ENCODE data around the gene PTRH2.

Gene PTRH2

GRCh38 chr17:59743842-59744241 is 36.6 kb upstream of the PTRH2 start:
- Histone ChIP-seq H2BK15ac (replicated peaks; ENCODE audit: low read depth) (no peak overlapping the region), H2AK5ac (ENCODE audit: low read length) (no peak overlapping the region), H4K5ac (ENCODE audit: low read length) (no peak overlapping the region), H2BK5ac (ENCODE audit: low read length) (no peak overlapping the region), H3K4me2 (ENCODE audit: low read length) (no peak overlapping the region), H3K36me3 (ENCODE audit: control insufficient read depth, insufficient read depth, low read length) (no peaks in the 10 kb centered on the region), H3K56ac (ENCODE audit: low read length) (no peak overlapping the region), H3K79me1 (ENCODE audit: low read length) (no peaks in the 10 kb centered on the region), H3K23ac (ENCODE audit: low read length) (no peak overlapping the region), H3K4ac (ENCODE audit: low read depth, low read length) (no peak overlapping the region), H2BK120ac (ENCODE audit: low read depth, low read length) (no peak overlapping the region), H3K18ac (ENCODE audit: low read length) (no peak overlapping the region), H3K27ac (ENCODE audit: low read depth, low read length) (no peak overlapping the region), H3K4me3 (ENCODE audit: low read length) (no peak overlapping the region), H3K9ac (ENCODE audit: low read length) (no peak overlapping the region), H4K8ac (ENCODE audit: low read depth, low read length) (no peak overlapping the region), H3K79me2 (ENCODE audit: control insufficient read depth, insufficient read depth, low read length) (no peaks in the 10 kb centered on the region), H3K4me1 (ENCODE audit: control insufficient read depth, low read depth, low read length) (no peaks in the 10 kb centered on the region), H3K27me3 (ENCODE audit: insufficient read depth, low read length, poor library complexity) (no peaks in the 10 kb centered on the region)
- DNase-seq: no peak
- WGBS (ENCODE audit: extremely low coverage, insufficient coverage, low lambda C conversion rate): no CpG with 5 or more reads among the region's 4 CpGs

GRCh38 chr17:59737324-59737723 is 30.1 kb upstream of the PTRH2 start:
- no peaks in the 10 kb centered on the region for H3K36me3 ChIP-seq (ENCODE audit: control insufficient read depth, insufficient read depth, low read length)
- H3K4ac ChIP-seq (ENCODE audit: low read depth, low read length): no peak overlapping the region
- no peak overlapping the region for H3K23ac ChIP-seq (ENCODE audit: low read length)
- H3K27me3 ChIP-seq (ENCODE audit: insufficient read depth, low read length, poor library complexity): no peaks in the 10 kb centered on the region
- H3K9ac ChIP-seq (ENCODE audit: low read length): no peak overlapping the region
- H2BK15ac ChIP-seq (replicated peaks; ENCODE audit: low read depth): no peak overlapping the region
- no peak overlapping the region for H3K4me2 ChIP-seq (ENCODE audit: low read length)
- H3K18ac ChIP-seq (ENCODE audit: low read length): no peak overlapping the region
- no peaks in the 10 kb centered on the region for H3K79me2 ChIP-seq (ENCODE audit: control insufficient read depth, insufficient read depth, low read length)
- DNase-seq: no peak
- H4K8ac ChIP-seq (ENCODE audit: low read depth, low read length): no peak overlapping the region
- no peak overlapping the region for H3K56ac ChIP-seq (ENCODE audit: low read length)
- no peak overlapping the region for H2AK5ac ChIP-seq (ENCODE audit: low read length)
- no peak overlapping the region for H4K5ac ChIP-seq (ENCODE audit: low read length)
- H2BK120ac ChIP-seq (ENCODE audit: low read depth, low read length): no peak overlapping the region
- H3K27ac ChIP-seq (ENCODE audit: low read depth, low read length): no peak overlapping the region
- no peaks in the 10 kb centered on the region for H3K4me1 ChIP-seq (ENCODE audit: control insufficient read depth, low read depth, low read length)
- H2BK5ac ChIP-seq (ENCODE audit: low read length): no peak overlapping the region
- H3K79me1 ChIP-seq (ENCODE audit: low read length): no peaks in the 10 kb centered on the region
- no peak overlapping the region for H3K4me3 ChIP-seq (ENCODE audit: low read length)
- no CpG with 5 or more reads among the region's 3 CpGs for WGBS (ENCODE audit: extremely low coverage, insufficient coverage, low lambda C conversion rate)

GRCh38 chr17:59734226-59734625 is 27.0 kb upstream of the PTRH2 start:
- no peaks in the 10 kb centered on the region for H3K4me1 ChIP-seq (ENCODE audit: control insufficient read depth, low read depth, low read length)
- no peak overlapping the region for H2AK5ac ChIP-seq (ENCODE audit: low read length)
- DNase-seq: no peak
- no peaks in the 10 kb centered on the region for H3K36me3 ChIP-seq (ENCODE audit: control insufficient read depth, insufficient read depth, low read length)
- no peak overlapping the region for H4K8ac ChIP-seq (ENCODE audit: low read depth, low read length)
- no peak overlapping the region for H3K18ac ChIP-seq (ENCODE audit: low read length)
- no peak overlapping the region for H3K4me3 ChIP-seq (ENCODE audit: low read length)
- no peaks in the 10 kb centered on the region for H3K27me3 ChIP-seq (ENCODE audit: insufficient read depth, low read length, poor library complexity)
- no CpG with 5 or more reads among the region's 5 CpGs for WGBS (ENCODE audit: extremely low coverage, insufficient coverage, low lambda C conversion rate)
- H3K9ac ChIP-seq (ENCODE audit: low read length): no peak overlapping the region
- H3K56ac ChIP-seq (ENCODE audit: low read length): no peak overlapping the region
- no peak overlapping the region for H4K5ac ChIP-seq (ENCODE audit: low read length)
- no peak overlapping the region for H3K4me2 ChIP-seq (ENCODE audit: low read length)
- no peak overlapping the region for H3K4ac ChIP-seq (ENCODE audit: low read depth, low read length)
- H3K79me1 ChIP-seq (ENCODE audit: low read length): peaks cover 2% of the 10 kb centered on the region
- H3K27ac ChIP-seq (ENCODE audit: low read depth, low read length): no peak overlapping the region
- no peak overlapping the region for H2BK15ac ChIP-seq (replicated peaks; ENCODE audit: low read depth)
- no peak overlapping the region for H3K23ac ChIP-seq (ENCODE audit: low read length)
- no peak overlapping the region for H2BK120ac ChIP-seq (ENCODE audit: low read depth, low read length)
- H3K79me2 ChIP-seq (ENCODE audit: control insufficient read depth, insufficient read depth, low read length): no peaks in the 10 kb centered on the region
- H2BK5ac ChIP-seq (ENCODE audit: low read length): no peak overlapping the region

- Histone ChIP-seq H3K4me1 (ENCODE audit: control insufficient read depth, low read depth, low read length) (no peaks in the 10 kb centered on the region), H3K9ac (ENCODE audit: low read length) (no peak overlapping the region), H2BK5ac (ENCODE audit: low read length) (no peak overlapping the region), H3K27ac (ENCODE audit: low read depth, low read length) (no peak overlapping the region), H3K18ac (ENCODE audit: low read length) (no peak overlapping the region), H3K23ac (ENCODE audit: low read length) (no peak overlapping the region), H2BK120ac (ENCODE audit: low read depth, low read length) (no peak overlapping the region), H3K36me3 (ENCODE audit: control insufficient read depth, insufficient read depth, low read length) (no peaks in the 10 kb centered on the region), H4K8ac (ENCODE audit: low read depth, low read length) (no peak overlapping the region), H3K4ac (ENCODE audit: low read depth, low read length) (no peak overlapping the region), H3K4me3 (ENCODE audit: low read length) (no peak overlapping the region), H3K79me2 (ENCODE audit: control insufficient read depth, insufficient read depth, low read length) (no peaks in the 10 kb centered on the region), H2BK15ac (replicated peaks; ENCODE audit: low read depth) (no peak overlapping the region), H3K79me1 (ENCODE audit: low read length) (peaks cover 2% of the 10 kb centered on the region), H3K4me2 (ENCODE audit: low read length) (no peak overlapping the region), H3K56ac (ENCODE audit: low read length) (no peak overlapping the region), H3K27me3 (ENCODE audit: insufficient read depth, low read length, poor library complexity) (no peaks in the 10 kb centered on the region), H2AK5ac (ENCODE audit: low read length) (no peak overlapping the region), H4K5ac (ENCODE audit: low read length) (no peak overlapping the region)
- WGBS (ENCODE audit: extremely low coverage, insufficient coverage, low lambda C conversion rate): no CpG with 5 or more reads among the region's 2 CpGs
- DNase-seq: no peak
Measured at GRCh38 chr17:59733697-59734096, 26.5 kb upstream of the PTRH2 start.

GRCh38 chr17:59730268-59730834 is 23.1 kb upstream of the PTRH2 start:
- H2BK15ac ChIP-seq (replicated peaks; ENCODE audit: low read depth): no peak overlapping the region
- H3K79me2 ChIP-seq (ENCODE audit: control insufficient read depth, insufficient read depth, low read length): no peaks in the 10 kb centered on the region
- no peak overlapping the region for H3K4me3 ChIP-seq (ENCODE audit: low read length)
- no peak overlapping the region for H3K23ac ChIP-seq (ENCODE audit: low read length)
- H4K5ac ChIP-seq (ENCODE audit: low read length): no peak overlapping the region
- no peak overlapping the region for H3K4me2 ChIP-seq (ENCODE audit: low read length)
- DNase-seq: no peak
- H3K36me3 ChIP-seq (ENCODE audit: control insufficient read depth, insufficient read depth, low read length): no peaks in the 10 kb centered on the region
- H2BK120ac ChIP-seq (ENCODE audit: low read depth, low read length): no peak overlapping the region
- H3K4ac ChIP-seq (ENCODE audit: low read depth, low read length): no peak overlapping the region
- no peaks in the 10 kb centered on the region for H3K4me1 ChIP-seq (ENCODE audit: control insufficient read depth, low read depth, low read length)
- H3K79me1 ChIP-seq (ENCODE audit: low read length): peaks cover 2% of the 10 kb centered on the region
- no peak overlapping the region for H4K8ac ChIP-seq (ENCODE audit: low read depth, low read length)
- no CpG with 5 or more reads among the region's 1 CpG for WGBS (ENCODE audit: extremely low coverage, insufficient coverage, low lambda C conversion rate)
- H3K18ac ChIP-seq (ENCODE audit: low read length): no peak overlapping the region
- H3K56ac ChIP-seq (ENCODE audit: low read length): no peak overlapping the region
- no peak overlapping the region for H2BK5ac ChIP-seq (ENCODE audit: low read length)
- H3K9ac ChIP-seq (ENCODE audit: low read length): no peak overlapping the region
- H2AK5ac ChIP-seq (ENCODE audit: low read length): no peak overlapping the region
- no peaks in the 10 kb centered on the region for H3K27me3 ChIP-seq (ENCODE audit: insufficient read depth, low read length, poor library complexity)
- no peak overlapping the region for H3K27ac ChIP-seq (ENCODE audit: low read depth, low read length)

- no peak for DNase-seq
- no peaks in the 10 kb centered on the region for H3K27me3 ChIP-seq (ENCODE audit: insufficient read depth, low read length, poor library complexity)
- peaks cover 2% of the 10 kb centered on the region for H3K79me1 ChIP-seq (ENCODE audit: low read length)
- no peak overlapping the region for H3K4ac ChIP-seq (ENCODE audit: low read depth, low read length)
- H3K27ac ChIP-seq (ENCODE audit: low read depth, low read length): no peak overlapping the region
- H2BK15ac ChIP-seq (replicated peaks; ENCODE audit: low read depth): no peak overlapping the region
- H3K4me2 ChIP-seq (ENCODE audit: low read length): no peak overlapping the region
- no peak overlapping the region for H2BK120ac ChIP-seq (ENCODE audit: low read depth, low read length)
- no peak overlapping the region for H4K5ac ChIP-seq (ENCODE audit: low read length)
- no peak overlapping the region for H3K4me3 ChIP-seq (ENCODE audit: low read length)
- no peak overlapping the region for H3K18ac ChIP-seq (ENCODE audit: low read length)
- H3K23ac ChIP-seq (ENCODE audit: low read length): no peak overlapping the region
- no peaks in the 10 kb centered on the region for H3K4me1 ChIP-seq (ENCODE audit: control insufficient read depth, low read depth, low read length)
- no peak overlapping the region for H2AK5ac ChIP-seq (ENCODE audit: low read length)
- no peaks in the 10 kb centered on the region for H3K79me2 ChIP-seq (ENCODE audit: control insufficient read depth, insufficient read depth, low read length)
- no peak overlapping the region for H3K56ac ChIP-seq (ENCODE audit: low read length)
- no peak overlapping the region for H4K8ac ChIP-seq (ENCODE audit: low read depth, low read length)
- WGBS (ENCODE audit: extremely low coverage, insufficient coverage, low lambda C conversion rate): 100% methylated on average over 1 of the region's 1 CpG
- H3K36me3 ChIP-seq (ENCODE audit: control insufficient read depth, insufficient read depth, low read length): no peaks in the 10 kb centered on the region
- H3K9ac ChIP-seq (ENCODE audit: low read length): no peak overlapping the region
- H2BK5ac ChIP-seq (ENCODE audit: low read length): no peak overlapping the region
Measured at GRCh38 chr17:59727817-59728533, 20.7 kb upstream of the PTRH2 start.

Data from mesendoderm (in vitro differentiated cells).